ENCODE data around the gene GPR89A.
A peak's percentile ranks its signal among the peaks of the same experiment; 100 is the strongest.
"Not testable (repeated sequence)": the region's sequence is repeated elsewhere in the genome, so short reads cannot be mapped to it uniquely, and the experiment has no call there.

The GPR89A gene

DNA sequence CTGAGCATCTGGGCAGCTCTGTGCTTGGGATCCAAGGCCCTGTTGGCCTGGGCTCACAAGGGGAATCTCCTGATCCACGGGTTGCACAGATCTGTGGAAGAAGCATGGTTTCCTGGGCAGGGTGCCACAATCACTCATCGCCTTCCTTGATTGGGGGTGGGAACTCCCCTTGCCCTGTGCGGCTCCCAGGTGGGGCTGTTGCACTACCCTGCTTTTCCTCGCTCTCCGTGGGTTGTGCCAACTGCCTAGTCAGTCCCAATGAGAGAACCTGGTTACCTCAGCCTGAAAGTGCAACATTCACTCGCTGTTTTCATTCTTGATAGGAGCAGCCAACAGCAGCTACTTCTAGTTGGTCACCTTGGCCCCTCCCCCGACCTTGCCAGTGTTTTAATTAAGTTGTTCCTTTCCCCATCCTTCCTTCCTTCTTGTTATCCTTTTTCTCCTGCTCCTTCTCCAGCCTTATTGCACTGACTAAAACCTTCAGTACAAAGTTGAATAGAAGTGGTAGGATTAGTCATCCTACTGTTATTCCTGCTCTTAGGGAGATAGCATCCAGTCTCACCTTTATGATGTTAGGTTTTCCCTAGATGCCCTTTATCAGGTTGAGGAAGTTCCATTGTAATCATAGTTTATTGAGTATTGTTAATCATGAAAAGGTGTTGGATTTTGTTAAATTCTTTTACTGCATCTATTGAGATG, 48.6 kb downstream of the GPR89A start:
- not testable (repeated sequence) for H3K4me1 Mint-ChIP-seq (ENCODE audit: low read depth); H3K27me3 Mint-ChIP-seq (ENCODE audit: low read depth); H3K4me3 Mint-ChIP-seq; H3K9me3 Mint-ChIP-seq; H3K27ac Mint-ChIP-seq
- peaks cover 12% of the 10 kb centered on the region for H3K36me3 Mint-ChIP-seq (ENCODE audit: low read depth)

DNA sequence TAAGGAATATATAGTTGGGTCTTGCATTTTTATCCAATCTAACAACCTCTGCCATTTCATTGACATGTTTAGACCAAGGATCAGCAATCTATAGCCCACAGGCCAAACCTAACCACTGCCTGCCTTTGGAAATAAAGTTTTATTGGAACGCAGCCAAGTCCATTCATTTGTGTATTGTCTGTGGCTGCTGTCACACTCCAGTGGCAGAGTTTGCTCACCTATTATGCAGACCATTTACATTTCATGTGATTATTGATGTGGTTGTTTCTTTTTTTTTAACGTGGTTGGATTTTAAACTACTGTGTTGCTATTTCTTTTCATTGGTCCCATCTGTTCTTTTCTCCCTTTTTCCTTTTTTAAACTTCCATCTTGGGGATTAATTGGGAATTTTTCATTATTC, 54.7 kb downstream of the GPR89A start:
- H3K9me3 Mint-ChIP-seq; H3K27me3 Mint-ChIP-seq (ENCODE audit: low read depth); H3K4me3 Mint-ChIP-seq; H3K4me1 Mint-ChIP-seq (ENCODE audit: low read depth); H3K27ac Mint-ChIP-seq; H3K36me3 Mint-ChIP-seq (ENCODE audit: low read depth): not testable (repeated sequence)

DNA sequence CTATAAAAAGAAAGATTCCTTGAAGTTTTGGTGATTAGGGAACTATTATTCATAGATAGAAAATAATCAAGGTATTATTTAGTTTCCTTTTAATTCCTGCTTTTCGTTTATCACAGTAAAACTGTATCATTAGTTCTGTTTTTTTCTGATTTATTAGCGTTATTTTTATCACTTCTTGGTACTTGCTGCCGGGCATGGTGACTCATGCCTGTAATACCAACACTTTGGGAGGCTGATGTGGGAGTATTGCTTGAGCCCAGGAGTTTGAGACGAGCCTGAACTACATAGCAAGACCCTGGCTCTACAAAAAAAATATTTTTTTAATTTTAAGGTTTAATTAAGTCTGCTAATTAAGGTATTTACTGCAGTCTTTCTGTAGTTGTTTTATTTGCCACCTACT, 57.2 kb downstream of the GPR89A start:
- not testable (repeated sequence) for H3K27ac Mint-ChIP-seq; H3K4me1 Mint-ChIP-seq (ENCODE audit: low read depth); H3K27me3 Mint-ChIP-seq (ENCODE audit: low read depth); H3K9me3 Mint-ChIP-seq; H3K4me3 Mint-ChIP-seq; H3K36me3 Mint-ChIP-seq (ENCODE audit: low read depth)

DNA sequence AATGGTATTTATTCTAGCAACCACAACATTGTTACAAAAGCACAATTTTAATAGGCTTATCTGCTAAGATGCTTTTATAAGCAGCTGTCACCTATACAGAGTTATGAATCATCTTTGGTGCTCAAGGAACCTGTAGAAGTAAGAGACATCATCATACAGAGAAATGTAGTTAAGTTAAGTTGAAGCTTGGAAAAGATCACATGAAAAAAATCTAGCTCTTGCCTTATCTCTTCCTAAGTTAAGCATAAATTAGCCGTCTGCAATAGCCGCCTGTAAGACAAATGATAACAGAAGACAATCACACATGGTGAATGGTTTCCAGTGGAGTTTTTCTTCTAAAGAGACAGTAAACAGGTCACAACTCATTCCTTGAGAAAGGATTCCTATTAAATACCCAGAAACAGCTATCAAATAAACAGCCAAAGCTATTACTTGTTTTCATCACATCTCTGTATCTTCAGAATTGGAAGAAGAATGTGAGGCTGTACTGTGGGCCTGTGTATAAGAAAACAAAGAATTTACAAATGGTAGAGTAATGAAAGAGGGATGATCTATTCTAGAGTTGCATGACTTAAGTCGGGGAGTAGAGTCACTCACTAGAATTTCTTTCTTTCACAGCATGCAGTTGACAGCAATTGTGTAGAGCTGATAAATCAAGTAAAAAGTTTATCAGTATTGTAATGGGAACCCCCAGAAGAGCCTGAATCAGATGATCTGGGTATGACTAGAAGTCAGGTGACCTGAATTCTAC, 63.4 kb downstream of the GPR89A start:
- H3K27ac Mint-ChIP-seq; H3K4me1 Mint-ChIP-seq (ENCODE audit: low read depth); H3K9me3 Mint-ChIP-seq; H3K27me3 Mint-ChIP-seq (ENCODE audit: low read depth); H3K4me3 Mint-ChIP-seq: not testable (repeated sequence)
- peaks cover 10% of the 10 kb centered on the region for H3K36me3 Mint-ChIP-seq (ENCODE audit: low read depth)

DNA sequence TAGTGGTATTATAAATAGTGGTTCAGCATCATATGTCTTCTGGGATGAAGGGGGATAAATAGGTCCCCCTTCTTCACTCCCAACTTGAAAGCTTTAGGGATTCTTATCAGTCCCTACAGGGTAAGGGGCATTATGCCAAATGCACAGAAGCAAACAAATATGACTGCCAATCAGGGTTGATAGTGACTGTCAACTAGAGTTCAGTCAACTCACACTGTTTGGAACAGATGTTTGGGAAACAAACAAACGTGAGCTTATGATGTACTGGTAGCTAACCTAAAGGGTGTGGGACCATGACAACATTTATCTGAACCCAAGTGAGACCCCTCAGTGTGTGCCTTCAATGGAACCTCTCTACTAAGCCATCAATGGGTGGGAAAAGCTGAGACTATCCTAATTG, 65.4 kb downstream of the GPR89A start:
- not testable (repeated sequence) for H3K4me3 Mint-ChIP-seq; H3K27me3 Mint-ChIP-seq (ENCODE audit: low read depth); H3K36me3 Mint-ChIP-seq (ENCODE audit: low read depth); H3K9me3 Mint-ChIP-seq; H3K4me1 Mint-ChIP-seq (ENCODE audit: low read depth); H3K27ac Mint-ChIP-seq

DNA sequence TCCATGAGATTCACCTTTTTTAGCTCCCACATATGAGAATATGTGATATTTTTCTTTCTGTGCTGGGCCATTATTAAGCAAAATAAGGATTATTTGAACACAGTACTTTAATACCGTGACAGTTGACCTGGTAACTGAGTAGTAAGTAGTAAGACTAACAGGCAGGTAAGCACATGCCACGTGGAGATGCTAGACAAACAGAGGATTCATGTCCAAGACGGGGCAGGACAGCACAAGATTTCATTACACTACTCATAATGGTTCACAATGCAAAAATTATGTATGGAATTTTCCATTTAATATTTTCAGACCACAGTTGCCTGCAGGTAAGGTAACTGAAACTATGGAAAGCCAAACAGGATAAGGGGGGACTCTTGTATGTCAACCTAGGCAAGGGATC, 77.1 kb downstream of the GPR89A start:
- H3K9me3 Mint-ChIP-seq; H3K4me3 Mint-ChIP-seq; H3K27ac Mint-ChIP-seq; H3K36me3 Mint-ChIP-seq (ENCODE audit: low read depth); H3K27me3 Mint-ChIP-seq (ENCODE audit: low read depth): not testable (repeated sequence)
- peaks cover 12% of the 10 kb centered on the region for H3K4me1 Mint-ChIP-seq (ENCODE audit: low read depth)

DNA sequence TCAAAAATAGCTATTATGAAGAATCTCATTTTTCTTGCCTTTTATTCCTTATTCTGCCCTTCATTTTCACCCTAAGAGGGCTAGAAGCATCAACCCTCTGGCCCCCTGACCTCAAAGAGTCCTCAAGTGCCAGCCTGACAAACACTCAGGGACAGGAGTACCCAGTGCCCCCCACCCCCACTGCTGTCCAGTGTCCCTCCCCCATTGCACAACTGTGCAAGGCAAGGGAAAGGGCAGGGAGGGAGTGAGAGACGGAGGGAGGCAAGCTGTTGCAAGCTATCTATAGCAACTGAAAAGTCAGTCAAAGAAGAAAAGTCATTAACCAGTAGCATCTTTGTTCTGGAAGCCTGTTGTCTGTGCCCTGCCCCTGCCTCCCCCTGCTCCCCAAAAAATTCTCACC, 78.3 kb downstream of the GPR89A start:
- peaks cover 24% of the 10 kb centered on the region for H3K4me1 Mint-ChIP-seq (ENCODE audit: low read depth)
- H3K9me3 Mint-ChIP-seq; H3K27ac Mint-ChIP-seq; H3K27me3 Mint-ChIP-seq (ENCODE audit: low read depth); H3K36me3 Mint-ChIP-seq (ENCODE audit: low read depth); H3K4me3 Mint-ChIP-seq: not testable (repeated sequence)

DNA sequence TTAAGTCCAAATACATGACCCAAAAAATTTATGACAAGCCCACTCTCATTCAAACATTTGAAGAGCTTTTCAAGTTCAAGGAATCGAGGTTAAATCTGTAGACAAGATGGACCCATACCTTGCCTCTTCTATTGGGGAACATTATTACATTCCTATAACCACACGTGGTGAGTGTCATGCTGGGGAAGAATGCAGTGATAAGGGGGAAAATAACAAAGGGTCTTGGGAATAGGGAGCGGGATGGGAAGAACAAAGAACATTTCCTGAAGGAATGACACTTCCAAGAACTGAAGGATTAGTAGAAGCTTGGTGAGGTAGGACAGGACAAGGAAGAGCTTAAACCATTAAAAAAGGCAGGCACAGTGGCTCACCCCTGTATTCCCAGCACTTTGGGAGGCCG, 80.5 kb downstream of the GPR89A start:
- H3K27ac Mint-ChIP-seq: no peak overlapping the region
- no peaks in the 10 kb centered on the region for H3K27me3 Mint-ChIP-seq (ENCODE audit: low read depth)

DNA sequence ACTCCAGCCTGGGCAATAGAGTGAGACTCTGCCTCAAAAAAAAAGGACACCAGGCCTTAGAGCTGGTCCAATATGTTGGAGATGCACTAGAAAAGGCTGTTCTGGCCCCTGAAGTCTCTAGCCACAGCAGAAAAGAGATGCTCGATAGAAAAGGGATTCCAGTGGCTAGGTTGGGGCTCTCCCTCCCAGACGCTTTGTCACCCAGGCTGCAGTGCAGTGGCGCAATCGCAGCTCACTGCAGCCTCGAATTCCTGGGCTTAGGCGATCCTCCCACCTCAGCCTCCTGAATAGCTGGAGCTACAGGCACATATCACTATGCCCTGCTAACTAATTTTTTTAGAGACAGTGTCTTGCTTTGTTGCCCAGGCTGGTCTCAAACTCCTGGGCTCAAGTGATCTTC, 81.1 kb downstream of the GPR89A start:
- H3K4me3 Mint-ChIP-seq: no peak overlapping the region
- no peaks in the 10 kb centered on the region for H3K27me3 Mint-ChIP-seq (ENCODE audit: low read depth)
- peaks cover 30% of the 10 kb centered on the region for H3K4me1 Mint-ChIP-seq (ENCODE audit: low read depth)
- H3K36me3 Mint-ChIP-seq (ENCODE audit: low read depth): peaks cover 6% of the 10 kb centered on the region
- no peak overlapping the region for H3K27ac Mint-ChIP-seq
- H3K9me3 Mint-ChIP-seq: no peaks in the 10 kb centered on the region

More for the DNA sequence above, 80.5 kb downstream of the GPR89A start:
- Mint-ChIP-seq H3K9me3 (no peaks in the 10 kb centered on the region), H3K4me3 (no peak overlapping the region), H3K36me3 (ENCODE audit: low read depth) (peaks cover 6% of the 10 kb centered on the region), H3K4me1 (ENCODE audit: low read depth) (peaks cover 30% of the 10 kb centered on the region)

DNA sequence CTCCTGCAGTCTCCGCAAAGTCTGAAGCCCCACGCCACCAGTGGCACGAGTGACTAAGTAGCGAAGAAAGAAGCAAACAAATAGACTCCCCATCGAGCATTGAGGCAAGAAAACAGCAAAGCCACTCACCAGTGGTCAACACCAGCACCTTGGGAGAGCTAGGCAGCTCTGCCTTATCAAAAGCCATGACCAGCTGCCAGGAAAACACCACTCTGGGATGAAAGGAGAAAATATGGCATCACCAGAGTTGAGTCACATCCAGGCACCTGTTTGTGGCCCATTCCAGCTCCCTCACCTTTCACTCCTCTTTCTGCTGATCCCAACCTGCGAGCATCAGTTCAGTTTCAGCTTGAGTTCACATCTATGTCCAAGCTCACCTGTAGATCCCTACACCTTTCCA, 82.1 kb downstream of the GPR89A start:
- peak overlapping the region; percentile 49 for H3K4me3 Mint-ChIP-seq

DNA sequence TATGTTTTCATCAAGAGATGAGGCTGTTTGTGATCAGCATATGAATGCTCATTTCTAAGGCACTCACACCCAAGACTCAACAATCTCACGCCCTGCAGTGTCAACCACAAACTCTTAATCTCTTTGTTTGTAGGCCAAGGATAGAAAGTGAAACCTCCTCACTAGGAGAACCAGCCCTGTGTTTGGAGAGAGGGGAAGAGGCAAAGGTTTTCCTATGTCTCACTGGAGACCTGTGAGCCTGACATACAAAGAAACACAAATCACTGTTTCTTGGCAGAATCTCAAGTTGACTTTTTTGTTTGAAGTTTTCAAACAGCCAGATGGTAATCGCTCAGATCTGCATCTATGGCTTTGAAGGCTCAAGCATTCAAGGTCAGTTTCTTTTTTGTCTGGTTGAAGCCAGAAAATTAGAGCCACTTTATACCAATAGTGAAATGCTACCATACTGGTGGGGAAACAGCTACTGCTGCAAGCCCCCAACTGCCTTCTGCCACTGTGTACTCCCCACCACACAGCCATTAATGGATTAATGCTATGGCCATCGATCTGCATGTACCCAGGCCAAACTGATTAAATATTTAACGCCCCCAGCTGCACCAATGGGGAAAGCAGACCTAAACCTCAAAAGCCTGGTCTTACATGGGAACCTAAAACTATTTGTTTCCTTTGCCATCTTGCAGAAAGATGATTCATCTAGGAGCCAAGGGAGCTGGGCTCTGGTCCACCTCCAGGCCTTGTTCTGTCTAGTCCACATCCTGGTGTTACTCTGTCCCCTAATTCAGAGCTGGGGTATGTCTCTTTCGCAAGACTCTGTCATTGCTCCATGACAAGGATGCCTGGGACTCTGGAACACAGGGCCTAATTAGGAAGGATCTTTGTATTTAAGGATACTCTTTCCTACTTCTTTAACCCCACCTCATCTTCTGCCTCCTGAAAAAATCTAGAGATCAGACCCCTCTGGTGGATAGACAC, 83.1 kb downstream of the GPR89A start:
- Mint-ChIP-seq H3K27ac (peak overlapping the region; percentile 61), H3K27me3 (ENCODE audit: low read depth) (no peaks in the 10 kb centered on the region)

More for the DNA sequence above, 82.1 kb downstream of the GPR89A start:
- H3K27ac Mint-ChIP-seq: peak overlapping the region; percentile 61
- peaks cover 30% of the 10 kb centered on the region for H3K4me1 Mint-ChIP-seq (ENCODE audit: low read depth)
- no peaks in the 10 kb centered on the region for H3K27me3 Mint-ChIP-seq (ENCODE audit: low read depth)
- no peaks in the 10 kb centered on the region for H3K9me3 Mint-ChIP-seq
- peaks cover 6% of the 10 kb centered on the region for H3K36me3 Mint-ChIP-seq (ENCODE audit: low read depth)

DNA sequence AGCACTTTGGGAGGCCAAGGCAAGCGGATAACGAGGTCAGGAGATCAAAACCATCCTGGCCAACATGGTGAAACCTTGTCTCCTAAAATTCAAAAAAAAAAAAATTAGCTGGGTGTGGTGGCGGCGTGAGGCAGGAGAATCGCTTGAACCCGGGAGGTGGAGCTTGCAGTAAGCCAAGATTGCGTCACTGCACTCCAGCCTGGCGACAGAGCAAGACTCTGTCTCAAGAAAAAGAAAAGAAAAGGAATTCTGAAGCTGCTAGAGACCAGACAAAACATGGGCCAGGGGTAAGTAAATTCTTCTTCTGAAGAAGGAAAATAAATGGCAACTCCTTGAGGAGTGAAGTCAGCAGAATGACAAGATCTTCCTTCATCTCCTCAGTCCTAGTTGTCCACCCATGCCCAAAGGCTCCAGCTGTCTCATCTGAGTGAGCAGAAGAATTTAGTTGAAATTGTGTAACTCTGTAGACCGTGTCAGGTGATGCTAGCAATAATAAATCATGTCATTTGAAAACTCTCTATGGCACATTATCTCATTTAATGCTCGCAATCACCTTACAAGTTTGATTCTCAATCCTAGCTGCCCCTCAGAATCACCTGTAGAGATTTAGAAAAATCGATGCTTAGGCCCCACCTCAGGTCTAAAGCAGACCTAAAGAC, 85.1 kb downstream of the GPR89A start:
- Mint-ChIP-seq H3K9me3 (no peaks in the 10 kb centered on the region), H3K4me3 (no peak overlapping the region), H3K36me3 (ENCODE audit: low read depth) (peaks cover 4% of the 10 kb centered on the region), H3K27me3 (ENCODE audit: low read depth) (peaks cover 6% of the 10 kb centered on the region), H3K4me1 (ENCODE audit: low read depth) (peaks cover 30% of the 10 kb centered on the region), H3K27ac (no peak overlapping the region)

More for the DNA sequence above, 83.1 kb downstream of the GPR89A start:
- Mint-ChIP-seq H3K4me1 (ENCODE audit: low read depth) (peaks cover 30% of the 10 kb centered on the region), H3K36me3 (ENCODE audit: low read depth) (peaks cover 4% of the 10 kb centered on the region), H3K4me3 (peak overlapping the region; percentile 1), H3K9me3 (no peaks in the 10 kb centered on the region)

DNA sequence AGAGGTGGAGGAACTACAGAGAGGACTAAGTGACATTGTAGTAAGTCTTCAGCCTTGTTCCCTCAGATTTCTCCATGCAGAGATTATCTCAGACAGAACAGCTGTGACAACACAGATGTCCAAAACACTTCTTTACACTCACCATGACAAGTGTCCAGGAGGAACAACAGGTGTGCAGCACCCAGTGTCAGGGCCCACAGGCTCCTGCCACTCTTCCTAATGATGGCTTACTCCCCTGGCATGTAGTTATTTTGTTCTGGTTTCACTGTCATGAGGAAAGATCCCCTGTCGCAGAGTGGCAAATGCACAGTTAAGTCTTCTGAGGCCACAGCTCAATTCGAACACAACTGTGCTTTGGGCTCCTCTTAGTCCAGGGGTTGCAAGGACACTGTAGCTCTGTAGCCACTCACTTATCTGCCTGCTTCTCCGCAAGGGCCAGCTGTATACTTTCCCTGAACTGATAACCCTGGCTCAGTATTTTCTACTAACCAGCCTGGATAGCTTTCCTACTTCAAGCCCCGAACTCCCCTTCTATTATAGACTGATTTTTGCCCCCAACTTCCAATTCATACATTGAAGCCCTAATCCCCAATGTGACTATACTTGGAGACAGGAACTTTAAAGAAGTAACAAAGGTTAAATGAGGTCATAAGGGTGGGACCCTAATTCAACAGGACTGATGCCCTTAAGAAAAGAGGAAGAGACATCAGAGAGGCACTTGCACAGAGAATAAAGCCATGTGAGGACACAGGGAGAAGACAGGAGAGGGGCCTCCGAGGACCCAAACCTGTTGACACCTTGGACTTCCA, 88.2 kb downstream of the GPR89A start:
- H3K4me1 Mint-ChIP-seq (ENCODE audit: low read depth): peaks cover 6% of the 10 kb centered on the region
- peaks cover 20% of the 10 kb centered on the region for H3K27me3 Mint-ChIP-seq (ENCODE audit: low read depth)
- no peaks in the 10 kb centered on the region for H3K36me3 Mint-ChIP-seq (ENCODE audit: low read depth)
- no peaks in the 10 kb centered on the region for H3K9me3 Mint-ChIP-seq
- H3K27ac Mint-ChIP-seq: no peak overlapping the region
- no peak overlapping the region for H3K4me3 Mint-ChIP-seq

DNA sequence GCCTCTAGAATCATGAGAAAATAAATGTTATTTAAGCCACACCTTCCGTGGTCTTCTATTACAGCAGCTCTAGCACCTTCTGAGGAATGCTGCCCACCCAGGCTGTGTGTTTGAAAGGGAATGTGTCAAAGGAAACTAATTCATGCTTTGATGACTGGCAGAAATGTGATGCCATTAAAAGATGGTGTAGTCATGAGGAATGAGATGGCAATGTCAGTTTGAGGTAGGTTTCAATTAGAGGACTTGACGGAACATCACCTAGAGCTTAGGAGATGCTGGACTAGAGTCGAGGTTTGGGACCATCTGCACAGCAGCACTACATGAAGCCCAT, 88.8 kb downstream of the GPR89A start:
- no peaks in the 10 kb centered on the region for H3K36me3 Mint-ChIP-seq (ENCODE audit: low read depth)
- no peak overlapping the region for H3K4me3 Mint-ChIP-seq
- H3K9me3 Mint-ChIP-seq: no peaks in the 10 kb centered on the region
- H3K27ac Mint-ChIP-seq: no peak overlapping the region
- peaks cover 25% of the 10 kb centered on the region for H3K27me3 Mint-ChIP-seq (ENCODE audit: low read depth)
- H3K4me1 Mint-ChIP-seq (ENCODE audit: low read depth): peaks cover 3% of the 10 kb centered on the region

Data from T-helper 1 cell treated with Interleukin-12 subunit alpha and Interleukin-12 subunit beta and Interleukin-4 antibody, amounts not matched to agents 30 μg/mL and 1 μg/mL, for 36 hours (primary cell).